Dendritic cell treated with granulocyte-macrophage colony-stimulating factor and Interleukin-4, amounts not matched to agents 40 ng/mL and 50 ng/mL, for 4 days (primary cell): Measurements from ENCODE around the gene PARP1.

Source experiments
- H3K27ac Mint-ChIP-seq: one replicate; pipeline ENCODE4 v1.8.0; 2022; ENCODE audit warnings: mild to moderate bottlenecking, mixed read lengths
- H3K27me3 Mint-ChIP-seq: one replicate; pipeline ENCODE4 v1.8.0; 2022; ENCODE audit warnings: mild to moderate bottlenecking, mixed read lengths
- H3K36me3 Mint-ChIP-seq: one replicate; pipeline ENCODE4 v1.8.0; 2022; ENCODE audit warnings: low read depth, mixed read lengths
- H3K4me1 Mint-ChIP-seq: one replicate; pipeline ENCODE4 v1.8.0; 2022; ENCODE audit warnings: low read depth, mixed read lengths
- H3K4me3 Mint-ChIP-seq: one replicate; pipeline ENCODE4 v1.8.0; 2022; ENCODE audit warnings: mild to moderate bottlenecking, moderate library complexity, mixed read lengths
- H3K9me3 Mint-ChIP-seq: one replicate; pipeline ENCODE4 v1.8.0; 2022; ENCODE audit warnings: mixed read lengths
- intact Hi-C: fragments of 100-400 bp; cut with micrococcal nuclease; formaldehyde crosslinking; loops from one replicate; pipeline ENCODE4 v1.15.0; 2022

PARP1 gene

GRCh38 chr1:226394462-226394861, 13.4 kb downstream of the PARP1 start:
- Mint-ChIP-seq H3K36me3 (peaks cover 86% of the 10 kb centered on the region), H3K27me3 (no peaks in the 10 kb centered on the region), H3K27ac (no peak overlapping the region), H3K4me3 (no peak overlapping the region), H3K4me1 (no peaks in the 10 kb centered on the region), H3K9me3 (no peaks in the 10 kb centered on the region)
- intact Hi-C loops, result no loop called here

GRCh38 chr1:226390681-226391080, 17.2 kb downstream of the PARP1 start:
- H3K27me3 Mint-ChIP-seq, result no peaks in the 10 kb centered on the region
- no peak overlapping the region for H3K4me3 Mint-ChIP-seq
- peaks cover 88% of the 10 kb centered on the region for H3K36me3 Mint-ChIP-seq
- no peaks in the 10 kb centered on the region for H3K4me1 Mint-ChIP-seq
- intact Hi-C loops, result no loop called here
- H3K9me3 Mint-ChIP-seq, result no peaks in the 10 kb centered on the region
- H3K27ac Mint-ChIP-seq, result no peak overlapping the region

- Mint-ChIP-seq H3K27me3 (no peaks in the 10 kb centered on the region), H3K4me1 (no peaks in the 10 kb centered on the region), H3K27ac (no peak overlapping the region), H3K4me3 (no peak overlapping the region), H3K9me3 (no peaks in the 10 kb centered on the region), H3K36me3 (peaks cover 95% of the 10 kb centered on the region)
- intact Hi-C loops, result no loop called here
Observed at GRCh38 chr1:226388131-226388530, 19.8 kb downstream of the PARP1 start.

- H3K27ac Mint-ChIP-seq, result no peak overlapping the region
- no peak overlapping the region for H3K4me3 Mint-ChIP-seq
- intact Hi-C loops, result no loop called here
- peaks cover 99% of the 10 kb centered on the region for H3K36me3 Mint-ChIP-seq
- H3K27me3 Mint-ChIP-seq, result no peaks in the 10 kb centered on the region
- no peaks in the 10 kb centered on the region for H3K9me3 Mint-ChIP-seq
- H3K4me1 Mint-ChIP-seq, result no peaks in the 10 kb centered on the region
Observed at GRCh38 chr1:226384717-226385116, 23.2 kb downstream of the PARP1 start.

GRCh38 chr1:226384040-226384439, 23.9 kb downstream of the PARP1 start:
- no peak overlapping the region for H3K27ac Mint-ChIP-seq
- no peak overlapping the region for H3K4me3 Mint-ChIP-seq
- H3K27me3 Mint-ChIP-seq, result no peaks in the 10 kb centered on the region
- intact Hi-C loops, result no loop called here
- peaks cover 99% of the 10 kb centered on the region for H3K36me3 Mint-ChIP-seq
- H3K9me3 Mint-ChIP-seq, result no peaks in the 10 kb centered on the region
- no peaks in the 10 kb centered on the region for H3K4me1 Mint-ChIP-seq

GRCh38 chr1:226382030-226382429, 25.9 kb downstream of the PARP1 start:
- H3K27ac Mint-ChIP-seq, result no peak overlapping the region
- no peaks in the 10 kb centered on the region for H3K9me3 Mint-ChIP-seq
- peaks cover 99% of the 10 kb centered on the region for H3K36me3 Mint-ChIP-seq
- intact Hi-C loops, result no loop called here
- H3K4me1 Mint-ChIP-seq, result no peaks in the 10 kb centered on the region
- no peak overlapping the region for H3K4me3 Mint-ChIP-seq
- H3K27me3 Mint-ChIP-seq, result no peaks in the 10 kb centered on the region

- no peaks in the 10 kb centered on the region for H3K9me3 Mint-ChIP-seq
Observed at GRCh38 chr1:226381226-226381998, 26.5 kb downstream of the PARP1 start.

GRCh38 chr1:226378071-226378470, 29.8 kb downstream of the PARP1 start:
- intact Hi-C loops, result no loop called here
- H3K4me3 Mint-ChIP-seq, result no peak overlapping the region
- H3K27ac Mint-ChIP-seq, result no peak overlapping the region
- H3K27me3 Mint-ChIP-seq, result no peaks in the 10 kb centered on the region
- no peaks in the 10 kb centered on the region for H3K4me1 Mint-ChIP-seq
- peaks cover 97% of the 10 kb centered on the region for H3K36me3 Mint-ChIP-seq
- H3K9me3 Mint-ChIP-seq, result no peaks in the 10 kb centered on the region

More at GRCh38 chr1:226381226-226381998, 26.5 kb downstream of the PARP1 start:
- no peaks in the 10 kb centered on the region for H3K4me1 Mint-ChIP-seq
- intact Hi-C loops, result no loop called here
- no peak overlapping the region for H3K27ac Mint-ChIP-seq
- H3K27me3 Mint-ChIP-seq, result no peaks in the 10 kb centered on the region
- peaks cover 99% of the 10 kb centered on the region for H3K36me3 Mint-ChIP-seq
- H3K4me3 Mint-ChIP-seq, result no peak overlapping the region

DNA sequence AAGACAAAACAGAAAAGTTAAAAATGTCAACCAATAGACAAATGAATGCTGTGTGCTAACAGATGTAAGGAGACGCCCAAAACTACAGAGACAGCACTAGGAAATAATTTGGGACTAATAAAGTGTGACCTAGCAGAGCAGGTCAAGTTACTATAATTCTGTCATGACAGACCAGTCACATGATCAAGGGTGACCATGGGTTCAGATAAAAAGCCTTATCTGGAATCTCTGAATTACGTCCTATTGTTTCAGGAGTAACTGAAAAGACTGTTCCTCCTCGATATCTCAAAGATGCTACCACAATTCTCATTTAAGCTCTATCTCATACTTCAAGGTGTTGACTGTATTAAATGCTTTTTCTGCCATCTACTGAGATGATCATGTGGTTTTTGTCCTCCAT, 31.6 kb downstream of the PARP1 start:
- intact Hi-C loops, result no loop called here
- H3K27ac Mint-ChIP-seq, result no peak overlapping the region
- H3K27me3 Mint-ChIP-seq, result no peaks in the 10 kb centered on the region
- H3K4me3 Mint-ChIP-seq, result no peak overlapping the region
- H3K9me3 Mint-ChIP-seq, result no peaks in the 10 kb centered on the region
- peaks cover 97% of the 10 kb centered on the region for H3K36me3 Mint-ChIP-seq
- H3K4me1 Mint-ChIP-seq, result no peaks in the 10 kb centered on the region

DNA sequence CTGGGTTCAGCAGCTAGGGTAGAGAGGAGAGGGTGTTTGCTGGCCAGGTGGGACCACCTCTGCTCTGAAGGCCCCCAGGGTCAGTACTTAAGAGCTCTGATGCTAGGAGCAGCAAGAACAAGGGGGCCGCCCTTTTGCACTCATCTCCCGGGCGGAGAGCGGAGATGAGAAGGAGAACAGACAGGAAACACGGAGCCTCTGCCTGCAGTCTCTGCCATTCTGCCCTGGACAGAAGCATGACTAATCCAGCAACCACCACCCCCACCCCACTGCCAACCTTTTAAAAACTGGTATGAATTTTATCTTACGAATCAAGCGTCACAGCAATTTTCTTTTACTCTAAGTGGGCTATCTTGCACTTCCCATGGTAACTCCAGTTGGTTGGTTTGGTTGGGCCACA, 34.5 kb downstream of the PARP1 start:
- Mint-ChIP-seq H3K27me3 (no peaks in the 10 kb centered on the region), H3K36me3 (peaks cover 97% of the 10 kb centered on the region), H3K9me3 (no peaks in the 10 kb centered on the region), H3K27ac (no peak overlapping the region), H3K4me1 (no peaks in the 10 kb centered on the region), H3K4me3 (no peak overlapping the region)
- intact Hi-C loops, result no loop called here

DNA sequence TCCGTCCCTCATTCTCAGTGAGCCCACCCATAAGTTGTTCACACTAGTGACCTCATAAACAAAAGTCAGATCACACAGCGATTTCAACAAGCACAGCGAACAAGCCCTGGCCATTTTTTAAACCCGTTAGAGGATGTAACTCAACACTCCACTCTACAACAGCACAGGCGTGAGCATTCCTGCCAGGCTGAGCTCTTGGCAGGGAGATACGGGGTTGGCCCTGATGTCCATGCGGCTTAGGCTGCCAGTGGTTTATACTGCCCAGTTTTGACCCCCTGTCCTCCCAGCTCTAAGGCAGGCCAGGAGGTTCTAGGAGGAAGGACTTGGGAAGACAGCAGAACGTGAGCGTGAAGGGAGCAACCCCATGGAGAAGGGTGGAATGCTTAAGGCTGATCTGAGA, 35.0 kb downstream of the PARP1 start:
- intact Hi-C loops, result no loop called here
- H3K4me1 Mint-ChIP-seq, result no peaks in the 10 kb centered on the region
- peaks cover 97% of the 10 kb centered on the region for H3K36me3 Mint-ChIP-seq
- H3K9me3 Mint-ChIP-seq, result no peaks in the 10 kb centered on the region
- no peaks in the 10 kb centered on the region for H3K27me3 Mint-ChIP-seq
- no peak overlapping the region for H3K27ac Mint-ChIP-seq
- H3K4me3 Mint-ChIP-seq, result no peak overlapping the region

GRCh38 chr1:226371866-226372490, 35.9 kb downstream of the PARP1 start:
- Mint-ChIP-seq H3K4me3 (no peak overlapping the region), H3K4me1 (no peaks in the 10 kb centered on the region), H3K27me3 (no peaks in the 10 kb centered on the region), H3K27ac (no peak overlapping the region), H3K9me3 (no peaks in the 10 kb centered on the region), H3K36me3 (peaks cover 97% of the 10 kb centered on the region)
- intact Hi-C loops, result no loop called here

DNA sequence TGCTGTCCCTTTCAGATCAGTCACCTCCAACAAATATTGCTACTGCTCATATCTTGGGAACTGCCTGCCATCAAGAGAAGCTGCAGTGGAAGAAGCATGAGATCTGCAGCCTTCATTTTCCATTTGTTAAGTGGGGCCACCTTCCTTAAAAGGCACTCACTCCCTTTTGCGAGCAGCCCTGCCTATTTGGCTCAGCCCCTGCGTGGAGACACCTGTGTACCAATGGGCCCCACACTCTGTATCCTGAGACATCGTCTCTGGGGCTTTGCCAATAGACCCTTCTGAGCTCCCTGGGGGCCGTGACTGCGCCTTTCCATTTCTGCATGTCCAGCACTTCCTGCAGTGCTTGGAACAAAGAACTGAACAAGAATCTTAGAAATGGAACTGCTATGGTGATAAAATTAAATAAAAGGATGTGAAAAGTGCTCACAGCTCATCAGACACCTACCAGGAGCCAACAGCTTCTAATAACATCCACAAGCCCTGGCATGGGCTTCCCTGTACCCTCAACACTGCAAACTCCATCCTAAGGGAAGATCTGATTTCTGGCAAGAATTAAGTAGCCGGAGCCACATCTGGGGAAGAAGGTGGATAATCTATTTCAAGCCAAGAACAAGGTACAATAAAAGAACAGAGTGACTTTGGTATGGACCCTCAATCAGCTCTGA, 36.7 kb downstream of the PARP1 start:
- Mint-ChIP-seq H3K27ac (no peak overlapping the region), H3K36me3 (peaks cover 97% of the 10 kb centered on the region), H3K27me3 (no peaks in the 10 kb centered on the region), H3K4me3 (no peak overlapping the region), H3K4me1 (no peaks in the 10 kb centered on the region), H3K9me3 (no peaks in the 10 kb centered on the region)
- intact Hi-C loops, result no loop called here

DNA sequence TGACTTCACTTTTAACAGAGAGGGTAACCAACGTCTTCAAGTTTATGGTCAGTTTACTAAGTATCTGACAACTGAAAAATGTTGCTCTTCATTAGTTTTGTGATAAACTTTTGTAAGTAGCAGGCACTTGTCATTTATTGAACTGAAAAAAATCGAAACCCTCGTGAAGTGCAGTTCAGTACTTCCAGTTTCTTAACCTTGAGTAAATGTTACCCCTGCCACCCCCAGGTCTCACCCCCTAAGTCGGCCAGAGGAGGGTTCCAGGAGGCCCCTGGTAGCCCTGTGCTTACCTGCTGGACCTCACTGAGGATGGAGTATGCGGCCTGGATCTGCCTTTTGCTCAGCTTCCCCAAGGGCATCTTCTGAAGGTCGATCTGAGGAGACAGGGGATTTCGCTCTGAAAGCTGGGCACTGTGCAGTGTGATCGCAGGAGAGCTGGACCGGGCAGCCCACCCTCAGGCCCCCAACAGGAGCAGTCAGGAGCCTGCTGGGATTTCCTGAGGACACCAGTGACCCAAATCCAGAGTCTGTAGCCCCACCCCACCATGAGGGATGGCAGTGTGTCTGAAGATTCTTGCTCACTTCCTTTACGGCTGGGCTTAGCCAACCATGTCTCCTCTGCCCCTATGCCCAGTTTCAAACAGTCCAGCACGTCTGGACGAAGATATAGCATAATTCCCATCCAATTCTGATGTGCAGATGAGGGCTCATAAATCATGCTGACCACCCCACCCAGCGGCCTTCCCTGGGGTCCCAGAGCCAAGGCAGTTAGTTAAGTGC, 37.6 kb downstream of the PARP1 start:
- no peak overlapping the region for H3K4me3 Mint-ChIP-seq
- H3K27ac Mint-ChIP-seq, result no peak overlapping the region
- intact Hi-C loops, result no loop called here
- no peaks in the 10 kb centered on the region for H3K9me3 Mint-ChIP-seq
- H3K27me3 Mint-ChIP-seq, result no peaks in the 10 kb centered on the region
- peaks cover 100% of the 10 kb centered on the region for H3K36me3 Mint-ChIP-seq
- H3K4me1 Mint-ChIP-seq, result no peaks in the 10 kb centered on the region
